NT2/D1 (cell line): ENCODE measurements around the gene STK17B.

ENCODE experiments used
- DNase-seq: peaks from one replicate; pipeline ENCODE4 v3.0.0-alpha.2; 2011; ENCODE audit warnings: low read depth, low spot score
- H3K27me3 ChIP-seq: 2 replicates; pipeline ENCODE4 v1.6.0; 2011; ENCODE audit warnings: mild to moderate bottlenecking; ENCODE audit not compliant: insufficient read length, insufficient read depth
- H3K36me3 ChIP-seq: 2 replicates; pipeline ENCODE4 v1.6.1; 2011; ENCODE audit warnings: mild to moderate bottlenecking, low read length, mixed read lengths; ENCODE audit not compliant: insufficient read depth, insufficient read length
- H3K4me1 ChIP-seq: 2 replicates; pipeline ENCODE4 v1.5.1; 2011; ENCODE audit not compliant: insufficient read depth, insufficient read length
- H3K4me3 ChIP-seq: 2 replicates; pipeline ENCODE4 v1.5.1; 2011; ENCODE audit warnings: low read depth; ENCODE audit not compliant: insufficient read length
- H3K9ac ChIP-seq: 2 replicates; pipeline ENCODE4 v1.6.0; 2011; ENCODE audit warnings: low read depth; ENCODE audit not compliant: insufficient read length
- H3K9me3 ChIP-seq: 2 replicates; pipeline ENCODE4 v1.5.1; 2011; ENCODE audit warnings: mild to moderate bottlenecking, low read length; ENCODE audit not compliant: insufficient read depth
- SUZ12 ChIP-seq: IDR thresholded peaks from 2 replicates; pipeline ENCODE4 v1.6.1; 2011; ENCODE audit not compliant: insufficient read length, insufficient read depth; ENCODE audit errors: extremely low read depth
- YY1 ChIP-seq: IDR thresholded peaks from 2 replicates; pipeline ENCODE4 v1.6.1; 2011; ENCODE audit not compliant: insufficient read length, insufficient read depth
- ZNF274 ChIP-seq: IDR thresholded peaks from 2 replicates; pipeline ENCODE4 v1.6.1; 2011; ENCODE audit warnings: mild to moderate bottlenecking, low read depth, low read length

STK17B gene

DNA sequence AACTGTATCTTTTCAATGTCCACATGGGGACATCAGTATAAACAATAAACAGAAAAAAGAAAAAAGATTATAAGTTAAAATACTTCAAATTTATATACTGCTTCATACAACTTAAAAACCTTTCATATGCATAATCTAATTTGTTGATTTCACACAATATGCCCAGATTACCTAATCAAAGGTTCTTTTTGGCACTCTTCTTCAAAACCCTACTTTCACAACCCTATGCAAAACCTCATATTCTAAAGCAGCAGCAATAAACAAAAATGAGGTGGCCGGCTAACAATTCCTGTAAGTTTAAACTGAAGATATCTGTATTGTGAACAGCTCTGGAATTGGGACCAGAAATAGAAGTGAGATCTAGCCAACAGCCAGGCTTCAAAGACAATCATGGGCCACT, 28.6 kb downstream of the STK17B start:
- Histone ChIP-seq H3K9ac (no peak overlapping the region), H3K9me3 (no peaks in the 10 kb centered on the region; the same call in 1 of the 2 replicates), H3K4me3 (no peak overlapping the region), H3K4me1 (no peaks in the 10 kb centered on the region), H3K36me3 (peaks cover 63% of the 10 kb centered on the region), H3K27me3 (no peaks in the 10 kb centered on the region)
- DNase-seq: no peak
- TF ChIP-seq ZNF274 (no peak), SUZ12 (no peak), YY1 (no peak)

GRCh38 chr2:196140213-196140612, 31.2 kb downstream of the STK17B start:
- DNase-seq: no peak
- H3K27me3 ChIP-seq: no peaks in the 10 kb centered on the region
- TF ChIP-seq YY1 (no peak), ZNF274 (no peak), SUZ12 (no peak)
- H3K4me3 ChIP-seq: no peak overlapping the region
- H3K9ac ChIP-seq: no peak overlapping the region
- H3K36me3 ChIP-seq: peaks cover 73% of the 10 kb centered on the region
- no peaks in the 10 kb centered on the region; the same call in none of the 2 replicates for H3K9me3 ChIP-seq
- H3K4me1 ChIP-seq: no peaks in the 10 kb centered on the region

DNA sequence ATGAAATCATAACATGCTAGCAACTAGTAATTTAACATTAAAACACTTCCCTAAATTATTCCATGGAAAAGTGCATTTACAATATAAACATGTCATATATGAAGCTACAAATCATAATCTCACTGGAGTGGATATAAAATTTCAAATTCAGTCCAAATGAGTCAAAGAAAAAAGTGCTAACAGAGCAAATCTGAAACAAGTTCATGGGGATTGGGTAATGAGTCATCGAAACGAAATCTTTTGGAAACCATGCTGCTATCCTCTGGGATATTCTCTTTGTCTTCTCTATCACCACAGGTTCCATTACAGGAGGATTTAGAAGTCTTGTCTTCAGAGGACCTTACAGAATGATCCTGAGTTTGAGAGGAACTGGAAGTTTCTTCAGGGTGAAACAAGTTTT, 34.1 kb downstream of the STK17B start:
- Histone ChIP-seq H3K9ac (no peak overlapping the region), H3K27me3 (no peaks in the 10 kb centered on the region), H3K36me3 (peaks cover 54% of the 10 kb centered on the region), H3K4me3 (no peak overlapping the region), H3K9me3 (peaks cover 26% of the 10 kb centered on the region), H3K4me1 (no peaks in the 10 kb centered on the region)
- DNase-seq: no peak
- TF ChIP-seq YY1: no peak
- no peak for TF ChIP-seq ZNF274
- TF ChIP-seq SUZ12: no peak

DNA sequence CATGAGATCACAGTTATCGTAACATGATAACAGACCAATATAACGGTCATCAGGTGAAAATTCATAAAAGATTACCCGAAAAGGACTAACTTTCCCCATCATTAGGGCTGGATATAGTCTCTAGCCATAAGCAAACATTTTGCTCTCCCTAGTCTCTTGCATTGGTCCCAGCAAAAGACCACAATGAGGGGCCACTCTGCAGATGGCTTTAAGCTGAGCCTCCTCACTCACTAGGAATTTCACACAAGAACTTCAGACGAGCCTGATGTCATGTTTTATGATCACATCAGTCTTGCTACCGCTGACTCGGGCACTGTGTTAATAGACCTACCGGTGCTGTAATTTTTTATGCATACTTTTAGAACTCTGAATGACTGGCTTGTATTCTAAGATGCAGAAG, 35.2 kb downstream of the STK17B start:
- TF ChIP-seq SUZ12: no peak
- TF ChIP-seq YY1: no peak
- TF ChIP-seq ZNF274: no peak

GRCh38 chr2:196131949-196132925, 39.1 kb downstream of the STK17B start:
- Histone ChIP-seq H3K9me3 (peaks cover 75% of the 10 kb centered on the region), H3K4me1 (no peaks in the 10 kb centered on the region), H3K27me3 (no peaks in the 10 kb centered on the region), H3K9ac (no peak overlapping the region), H3K4me3 (no peak overlapping the region), H3K36me3 (peaks cover 18% of the 10 kb centered on the region)
- TF ChIP-seq YY1 (no peak), SUZ12 (no peak)
- DNase-seq: no peak

More for the DNA sequence above, 35.2 kb downstream of the STK17B start:
- Histone ChIP-seq H3K9ac (no peak overlapping the region), H3K4me3 (no peak overlapping the region), H3K36me3 (peaks cover 50% of the 10 kb centered on the region), H3K9me3 (peaks cover 37% of the 10 kb centered on the region), H3K4me1 (no peaks in the 10 kb centered on the region), H3K27me3 (no peaks in the 10 kb centered on the region)
- DNase-seq: no peak

DNA sequence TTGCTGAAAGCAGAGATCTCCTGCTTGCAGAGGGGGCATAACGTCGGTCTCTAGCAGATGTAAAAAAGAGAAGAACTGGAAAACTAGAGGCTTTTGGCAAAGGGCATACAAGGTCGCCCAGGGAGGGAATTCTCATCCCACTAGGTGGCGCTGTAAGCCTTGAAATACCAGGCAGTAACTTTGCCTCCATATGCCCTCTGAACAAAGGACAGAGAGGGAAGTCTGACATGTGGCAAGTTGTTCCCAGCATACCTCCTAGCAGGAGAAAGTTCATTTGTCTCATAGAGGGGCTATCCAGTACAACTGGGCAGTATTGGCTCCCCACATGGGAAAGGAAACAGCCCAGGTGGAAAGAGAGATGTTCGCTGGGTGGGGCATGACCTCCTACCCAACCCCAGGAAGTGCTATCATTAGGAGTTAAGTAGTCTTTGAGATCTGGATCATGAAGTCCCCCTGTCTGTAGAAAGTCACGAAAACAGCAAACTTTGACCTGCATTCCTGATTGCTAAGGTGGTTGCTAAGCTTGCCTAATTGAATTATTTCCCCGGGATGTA, 39.9 kb downstream of the STK17B start:
- TF ChIP-seq YY1 (no peak), SUZ12 (no peak), ZNF274 (no peak)
- H3K9me3 ChIP-seq: peaks cover 83% of the 10 kb centered on the region
- no peak for DNase-seq
- H3K9ac ChIP-seq: no peak overlapping the region
- H3K27me3 ChIP-seq: no peaks in the 10 kb centered on the region
- H3K36me3 ChIP-seq: peaks cover 11% of the 10 kb centered on the region
- H3K4me3 ChIP-seq: no peak overlapping the region
- H3K4me1 ChIP-seq: no peaks in the 10 kb centered on the region

DNA sequence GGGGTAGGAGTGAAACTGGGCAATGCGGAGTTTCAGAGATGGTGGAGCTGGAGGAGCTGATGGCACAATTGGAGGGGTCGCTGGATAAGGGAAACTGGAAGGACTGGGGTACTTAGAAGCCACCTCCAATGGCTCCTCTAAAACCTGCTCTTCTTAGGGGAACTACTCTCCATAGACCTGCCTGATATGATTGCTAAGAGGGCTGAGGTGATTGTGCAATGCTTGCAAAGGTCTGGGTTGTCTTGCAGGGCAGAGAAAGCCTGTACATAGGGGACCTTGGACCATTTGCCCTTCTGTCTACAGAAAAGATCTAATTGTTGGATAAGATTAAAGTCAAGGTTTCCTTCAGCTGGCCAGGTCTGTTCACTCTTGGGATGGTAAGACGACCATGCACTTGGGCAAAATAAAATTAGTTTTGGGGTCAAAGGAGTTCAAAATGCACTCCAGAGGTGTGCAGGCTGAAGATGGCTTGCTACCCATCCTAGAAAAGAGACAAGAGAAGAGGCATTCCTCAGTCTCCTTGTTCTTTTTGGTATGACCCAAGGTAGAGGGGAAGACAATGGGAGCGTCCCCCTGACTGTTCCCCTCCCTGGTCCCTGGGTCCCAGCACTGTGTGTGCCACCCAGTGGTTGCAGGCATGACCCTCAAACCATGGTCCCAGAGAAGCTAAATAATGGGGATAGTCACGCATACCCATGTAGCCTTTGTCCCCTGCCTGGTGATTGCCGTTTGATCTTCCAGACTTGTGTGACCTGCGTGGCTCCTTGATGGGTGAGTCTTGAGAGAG, 41.1 kb downstream of the STK17B start:
- no peaks in the 10 kb centered on the region for H3K27me3 ChIP-seq
- H3K9ac ChIP-seq: no peak overlapping the region
- H3K9me3 ChIP-seq: peaks cover 84% of the 10 kb centered on the region
- no peaks in the 10 kb centered on the region for H3K4me1 ChIP-seq
- TF ChIP-seq YY1 (no peak), ZNF274 (no peak), SUZ12 (no peak)
- peaks cover 4% of the 10 kb centered on the region for H3K36me3 ChIP-seq
- no peak overlapping the region for H3K4me3 ChIP-seq
- no peak for DNase-seq
